ENCODE results near the gene RAB3C.

- TF ChIP-seq POLR2A (IDR thresholded peaks at IDR 0.05): no peak
- TF ChIP-seq, protein P1, sequence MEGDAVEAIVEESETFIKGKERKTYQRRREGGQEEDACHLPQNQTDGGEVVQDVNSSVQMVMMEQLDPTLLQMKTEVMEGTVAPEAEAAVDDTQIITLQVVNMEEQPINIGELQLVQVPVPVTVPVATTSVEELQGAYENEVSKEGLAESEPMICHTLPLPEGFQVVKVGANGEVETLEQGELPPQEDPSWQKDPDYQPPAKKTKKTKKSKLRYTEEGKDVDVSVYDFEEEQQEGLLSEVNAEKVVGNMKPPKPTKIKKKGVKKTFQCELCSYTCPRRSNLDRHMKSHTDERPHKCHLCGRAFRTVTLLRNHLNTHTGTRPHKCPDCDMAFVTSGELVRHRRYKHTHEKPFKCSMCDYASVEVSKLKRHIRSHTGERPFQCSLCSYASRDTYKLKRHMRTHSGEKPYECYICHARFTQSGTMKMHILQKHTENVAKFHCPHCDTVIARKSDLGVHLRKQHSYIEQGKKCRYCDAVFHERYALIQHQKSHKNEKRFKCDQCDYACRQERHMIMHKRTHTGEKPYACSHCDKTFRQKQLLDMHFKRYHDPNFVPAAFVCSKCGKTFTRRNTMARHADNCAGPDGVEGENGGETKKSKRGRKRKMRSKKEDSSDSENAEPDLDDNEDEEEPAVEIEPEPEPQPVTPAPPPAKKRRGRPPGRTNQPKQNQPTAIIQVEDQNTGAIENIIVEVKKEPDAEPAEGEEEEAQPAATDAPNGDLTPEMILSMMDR (IDR thresholded peaks at IDR 0.05): no peak
These were observed 310.7 kb downstream of the RAB3C start for GRCh38 chr5:58893551-58893950.
